C1 segment of cervical spinal cord (tissue), 14 donors: ENCODE measurements around the gene SPRED2.

Source experiments
- DNase-seq, 14 donors: peaks; one replicate each; lab custom pipeline; 2025; lab: John Stamatoyannopoulos, UW

The SPRED2 gene

GRCh38 chr2:65386989-65387388 is 45.4 kb downstream of the SPRED2 start:
- DNase-seq = no peak

GRCh38 chr2:65386344-65386743 is 46.1 kb downstream of the SPRED2 start:
- DNase-seq = no peak

- DNase-seq = peak in 1 of 14 donors; percentile 13
Measured at GRCh38 chr2:65383541-65384488, 48.6 kb downstream of the SPRED2 start.

- DNase-seq = peak in 8 of 14 donors; percentile 12 to 62 (median 26)
Measured at GRCh38 chr2:65382776-65383357, 49.5 kb downstream of the SPRED2 start.

GRCh38 chr2:65382323-65382722 is 50.1 kb downstream of the SPRED2 start:
- no peak for DNase-seq

- no peak for DNase-seq
Measured at GRCh38 chr2:65381607-65382051, 50.8 kb downstream of the SPRED2 start.

- DNase-seq = no peak
Measured at GRCh38 chr2:65380255-65380654, 52.1 kb downstream of the SPRED2 start.

GRCh38 chr2:65379721-65380171 is 52.7 kb downstream of the SPRED2 start:
- no peak for DNase-seq

GRCh38 chr2:65379223-65379622 is 53.2 kb downstream of the SPRED2 start:
- no peak for DNase-seq

- DNase-seq = no peak
Measured at GRCh38 chr2:65378290-65378689, 54.1 kb downstream of the SPRED2 start.

- peak in 1 of 14 donors; percentile 35 for DNase-seq
Measured at GRCh38 chr2:65377556-65378192, 54.7 kb downstream of the SPRED2 start.

- no peak for DNase-seq
Measured at GRCh38 chr2:65375723-65376122, 56.7 kb downstream of the SPRED2 start.

- DNase-seq = no peak
Measured at GRCh38 chr2:65374999-65375398, 57.4 kb downstream of the SPRED2 start.

- DNase-seq = no peak
Measured at GRCh38 chr2:65374575-65374974, 57.8 kb downstream of the SPRED2 start.

GRCh38 chr2:65373365-65373918 is 59.0 kb downstream of the SPRED2 start:
- DNase-seq = no peak

GRCh38 chr2:65372619-65373018 is 59.8 kb downstream of the SPRED2 start:
- DNase-seq = no peak

GRCh38 chr2:65371074-65371434 is 61.3 kb downstream of the SPRED2 start:
- no peak for DNase-seq

- DNase-seq = peak in 1 of 14 donors; percentile 13
Measured at GRCh38 chr2:65370387-65371073, 61.9 kb downstream of the SPRED2 start.

GRCh38 chr2:65369980-65370379 is 62.4 kb downstream of the SPRED2 start:
- no peak for DNase-seq

- DNase-seq = no peak
Measured at GRCh38 chr2:65369574-65369973, 62.8 kb downstream of the SPRED2 start.

- DNase-seq = no peak
Measured at GRCh38 chr2:65368468-65368867, 63.9 kb downstream of the SPRED2 start.
